SK-N-SH (cell line): ENCODE data around the gene PPP1R14D. TPM values are rescaled to one million over a fixed set of nuclear protein-coding genes. Genes with fewer than 3 reads are reported as not detected.
"Not testable (repeated sequence)": the region's sequence is repeated elsewhere in the genome, so short reads cannot be mapped to it uniquely, and the experiment has no call there.

ENCODE experiments used
- CTCF ChIA-PET: fragments of 300-600, 350-600 bp; formaldehyde crosslinking; extraction: SDS; loops from one replicate; lab custom pipeline; 2021; lab: Yijun Ruan, JAX
- POLR2A ChIA-PET: fragments of 350-600 bp; sonication (Branson Sonifier 250); formaldehyde crosslinking; extraction: SDS; loops from one replicate; lab custom pipeline; 2020; ENCODE audit warnings: antibody characterized with exemption, inconsistent platforms; lab: Yijun Ruan, JAX
- DNase-seq: peaks from one replicate; pipeline ENCODE4 v3.0.0; 2012
- H2AFZ ChIP-seq: fragments of 200-600 bp; sonication (generic); 2 replicates; pipeline ENCODE4 v1.8.1; 2016; ENCODE audit warnings: antibody characterized with exemption, mild to moderate bottlenecking, low read depth
- H3F3A ChIP-seq: fragments of 200-600 bp; sonication (generic); replicated peaks from 2 replicates; pipeline ENCODE3; 2016; ENCODE audit warnings: antibody characterized with exemption, mild to moderate bottlenecking; ENCODE audit not compliant: insufficient read depth
- H3K27ac ChIP-seq, 2 experiments: fragments of 200-500 bp in 1 of 2; fragments of 200-600 bp in 1 of 2; sonication (Bioruptor generic) in 1 of 2; sonication (generic), shearing (Covaris generic) in 1 of 2; 2 replicates each; pipeline versions ENCODE4 v1.5.1 to v1.6.1; 2014 to 2016; ENCODE audit warnings: low read depth in 2 of 2, inconsistent platforms in 1 of 2, low read length in 1 of 2, mild to moderate bottlenecking in 1 of 2, mixed read lengths in 1 of 2
- H3K27me3 ChIP-seq: fragments of 200-600 bp; sonication (generic), shearing (Covaris generic); 2 replicates; pipeline ENCODE4 v1.6.1; 2016; ENCODE audit warnings: mixed run types; ENCODE audit not compliant: insufficient read depth
- H3K36me3 ChIP-seq, 2 experiments: fragments of 200-500 bp in 1 of 2; fragments of 200-600 bp in 1 of 2; sonication (Bioruptor generic) in 1 of 2; sonication (generic) in 1 of 2; replicated peaks in 1 of 2; 2 replicates each; pipeline versions ENCODE3 to v1.5.1; 2014 to 2016; ENCODE audit warnings: low read length in 1 of 2, mild to moderate bottlenecking in 1 of 2; ENCODE audit not compliant: insufficient read depth in 2 of 2, control insufficient read depth in 1 of 2
- H3K4me1 ChIP-seq, 2 experiments: fragments of 200-500 bp in 1 of 2; fragments of 200-600 bp in 1 of 2; sonication (Bioruptor generic) in 1 of 2; sonication (generic), shearing (Covaris generic) in 1 of 2; 2 replicates each; pipeline versions ENCODE4 v1.5.1 to v1.6.1; 2014 to 2016; ENCODE audit warnings: low read depth in 1 of 2, low read length in 1 of 2, mixed run types in 1 of 2; ENCODE audit not compliant: insufficient read depth in 2 of 2, control insufficient read depth in 1 of 2
- H3K4me2 ChIP-seq: fragments of 200-600 bp; sonication (generic), shearing (Covaris generic); 2 replicates; pipeline ENCODE4 v1.6.1; 2017; ENCODE audit warnings: mixed run types
- H3K4me3 ChIP-seq, 2 experiments: fragments of 200-500 bp in 1 of 2; fragments of 200-600 bp in 1 of 2; sonication (Bioruptor generic) in 1 of 2; sonication (generic), shearing (Covaris generic) in 1 of 2; 2 replicates each; pipeline versions ENCODE4 v1.5.1 to v1.8.1; 2014 to 2016; ENCODE audit warnings: low read depth in 2 of 2, inconsistent platforms in 1 of 2, low read length in 1 of 2, mild to moderate bottlenecking in 1 of 2, mixed read lengths in 1 of 2, moderate library complexity in 1 of 2
- H3K79me2 ChIP-seq: fragments of 200-600 bp; sonication (generic); 2 replicates; pipeline ENCODE4 v1.8.1; 2017; ENCODE audit warnings: mild to moderate bottlenecking; ENCODE audit not compliant: insufficient read depth
- H3K9ac ChIP-seq: fragments of 200-600 bp; sonication (generic); 2 replicates; pipeline ENCODE4 v1.6.1; 2017; ENCODE audit warnings: mixed run types
- H3K9me2 ChIP-seq: fragments of 200-600 bp; sonication (generic); 2 replicates; pipeline ENCODE4 v1.6.1; 2017; ENCODE audit warnings: mixed run types
- H3K9me3 ChIP-seq: fragments of 200-600 bp; sonication (generic); 2 replicates; pipeline ENCODE4 v1.6.1; 2017; ENCODE audit warnings: mixed run types, mild to moderate bottlenecking, moderate library complexity
- H4K20me1 ChIP-seq: fragments of 200-600 bp; sonication (generic); 2 replicates; pipeline ENCODE4 v1.6.1; 2017; ENCODE audit warnings: mild to moderate bottlenecking, mixed run types; ENCODE audit not compliant: insufficient read depth
- IRF3 ChIP-seq: fragments of 150-350 bp; IDR thresholded peaks from 2 replicates; pipeline ENCODE4 v1.6.1; 2016; ENCODE audit warnings: mild to moderate bottlenecking, low read depth, low read length
- JUND ChIP-seq: IDR thresholded peaks from 2 replicates; pipeline ENCODE4 v1.4.0; 2012
- MEF2A ChIP-seq: IDR thresholded peaks from 2 replicates; pipeline ENCODE4 v1.4.0; 2012; ENCODE audit warnings: low read depth, borderline replicate concordance
- RCOR1 ChIP-seq: fragments of 150-350 bp; IDR thresholded peaks from 2 replicates; pipeline ENCODE4 v1.6.1; 2017; ENCODE audit warnings: antibody characterized with exemption, low read length
- TAF1 ChIP-seq: IDR thresholded peaks from 2 replicates; pipeline ENCODE4 v1.6.1; 2012; ENCODE audit warnings: low read depth, mild to moderate bottlenecking, low read length, moderate library complexity, borderline replicate concordance
- WGBS: methylation state at CpG from one replicate; pipeline ENCODE4 v1.1.6; 2017; ENCODE audit warnings: low lambda C conversion rate; 5-methylcytosine and 5-hydroxymethylcytosine counted together
- polyA plus RNA-seq, 3 experiments: library from polyadenylated mRNA; depleted of rRNA; stranded (reverse); fragments of >200 nt; gene quantifications; 2 replicates each; pipeline ENCODE4 v1.2.3, GENCODE V29; 2012

PPP1R14D gene
- polyA plus RNA-seq, 1 of the 3 experiments (the other 2 are of a cell fraction) = not detected

- CTCF ChIA-PET = interaction anchor here (7.0 to 11.1 kb wide), 2 partner anchors 22 to 25 kb away, joined by 56 to 69 read pairs; partner anchors contain the start of gene VPS18
- Histone ChIP-seq H3K9me2 (no peaks in the 10 kb centered on the region), H3F3A (no peaks in the 10 kb centered on the region), H2AFZ (no peak overlapping the region), H3K9ac (no peak overlapping the region), H4K20me1 (no peaks in the 10 kb centered on the region), H3K79me2 (no peaks in the 10 kb centered on the region), H3K36me3 (no peaks in the 10 kb centered on the region), H3K27me3 (no peaks in the 10 kb centered on the region), H3K4me3 (no peak overlapping the region), H3K27ac (no peak overlapping the region), H3K4me1 (peaks cover 6 to 7% of the 10 kb centered on the region in 2 experiments; a peak in 3 of 4 replicates)
- WGBS = 73% methylated on average over 5 of the region's 5 CpGs
- POLR2A ChIA-PET = no interaction called here
- TF ChIP-seq MEF2A = no peak
- TF ChIP-seq, all 33 proteins: peak for 0
- no peak for DNase-seq
- H3K4me2 ChIP-seq = no peak overlapping the region
- no peaks in the 10 kb centered on the region for H3K9me3 ChIP-seq
These were observed 41.2 kb upstream of the PPP1R14D start for GRCh38 chr15:40869686-40870085.

- Histone ChIP-seq H3K4me1 (peaks cover 6 to 7% of the 10 kb centered on the region in 2 experiments; a peak in 3 of 4 replicates), H4K20me1 (no peaks in the 10 kb centered on the region), H3K4me2 (no peak overlapping the region), H3K9me2 (no peaks in the 10 kb centered on the region), H3K36me3 (no peaks in the 10 kb centered on the region), H2AFZ (no peak overlapping the region), H3F3A (no peaks in the 10 kb centered on the region), H3K27ac (no peak overlapping the region), H3K9me3 (no peaks in the 10 kb centered on the region), H3K27me3 (no peaks in the 10 kb centered on the region), H3K79me2 (no peaks in the 10 kb centered on the region), H3K4me3 (no peak overlapping the region), H3K9ac (no peak overlapping the region)
- ChIA-PET POLR2A (no interaction called here), CTCF (interaction anchor here (0.6 to 1.0 kb wide), 3 partner anchors 27 to 85 kb away, joined by 3 read pairs; no protein-coding TSS in a partner anchor)
- 93% methylated on average over 4 of the region's 4 CpGs for WGBS
- no peak for DNase-seq
- TF ChIP-seq JUND (no peak), IRF3 (no peak)
- TF ChIP-seq, all 33 proteins: peak for 0
These were observed 38.7 kb upstream of the PPP1R14D start for GRCh38 chr15:40867199-40867598.

- no peaks in the 10 kb centered on the region for H4K20me1 ChIP-seq
- DNase-seq = no peak
- H3K27ac ChIP-seq = no peak overlapping the region
- H3K4me1 ChIP-seq = peaks cover 6 to 7% of the 10 kb centered on the region in 2 experiments; a peak in 3 of 4 replicates
- H2AFZ ChIP-seq = no peak overlapping the region
- 53% methylated on average over 3 of the region's 4 CpGs for WGBS
- H3F3A ChIP-seq = peaks cover 3% of the 10 kb centered on the region
- no peaks in the 10 kb centered on the region for H3K27me3 ChIP-seq
- no peak overlapping the region for H3K4me2 ChIP-seq
- H3K9ac ChIP-seq = no peak overlapping the region
- TF ChIP-seq TAF1 = no peak
- TF ChIP-seq RCOR1 = no peak
- TF ChIP-seq JUND = no peak
- TF ChIP-seq, all 33 proteins: peak for 0
- H3K9me2 ChIP-seq = no peaks in the 10 kb centered on the region
- H3K9me3 ChIP-seq = no peaks in the 10 kb centered on the region
- no peaks in the 10 kb centered on the region for H3K79me2 ChIP-seq
- H3K4me3 ChIP-seq = no peak overlapping the region
- ChIA-PET CTCF (interaction anchor here (0.9 kb wide), 1 partner anchor 67 kb away, joined by 4 read pairs; no protein-coding TSS in a partner anchor), POLR2A (no interaction called here)
- no peaks in the 10 kb centered on the region for H3K36me3 ChIP-seq
These were observed 35.3 kb upstream of the PPP1R14D start for GRCh38 chr15:40863660-40864270.

- H3K9me3 ChIP-seq, H3K36me3 ChIP-seq, H3K4me1 ChIP-seq, H3F3A ChIP-seq, H2AFZ ChIP-seq, H3K4me2 ChIP-seq, H3K27me3 ChIP-seq, H3K4me3 ChIP-seq, DNase-seq, H3K9ac ChIP-seq, H3K27ac ChIP-seq, H4K20me1 ChIP-seq, POLR2A ChIA-PET, H3K79me2 ChIP-seq, H3K9me2 ChIP-seq: not testable (repeated sequence)
- CTCF ChIA-PET = interaction anchor here (1.0 to 1.1 kb wide), 2 partner anchors 59 to 105 kb away, joined by 3 read pairs; no protein-coding TSS in a partner anchor
- 74% methylated on average over 4 of the region's 4 CpGs for WGBS
These were observed 32.6 kb upstream of the PPP1R14D start for GRCh38 chr15:40861147-40861546.
